Fibroblast of lung (primary cell): ENCODE results near the gene PRKCH.

ENCODE experiments used
- EZH2 ChIP-seq: IDR thresholded peaks from 2 replicates; pipeline ENCODE4 v1.5.1; 2012; ENCODE audit warnings: low read length, control low read depth, mild to moderate bottlenecking; ENCODE audit errors: missing control alignments
- TF ChIP-seq, protein P1 (sequence below), 2 donors: IDR thresholded peaks in 1 of 2; conservative IDR thresholded peaks in 1 of 2; 1 replicate in 1 of 2; 2 replicates in 1 of 2; pipeline ENCODE4 v1.5.1; 2011 to 2012; ENCODE audit warnings: low read length in 2 of 2, control low read depth in 1 of 2, inconsistent platforms in 1 of 2, low read depth in 1 of 2, mild to moderate bottlenecking in 1 of 2

DNA sequence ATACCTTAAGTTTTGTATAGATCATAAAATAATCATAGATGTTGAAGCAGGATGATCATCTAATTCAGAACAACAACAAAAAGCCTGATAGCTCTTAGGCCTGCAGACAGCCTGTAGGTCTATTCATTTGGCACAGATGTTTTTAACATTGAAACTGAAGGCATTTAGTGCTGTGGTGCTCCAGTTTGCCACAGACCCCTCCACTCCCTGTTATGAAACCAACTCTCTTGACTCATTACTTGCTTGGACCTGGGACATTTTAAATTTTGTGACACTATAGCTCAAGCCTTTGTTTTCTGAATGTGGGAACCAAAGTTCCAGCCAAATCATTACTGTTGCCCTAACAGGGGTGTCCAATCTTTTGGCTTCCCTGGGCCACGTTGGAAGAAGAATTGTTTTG lies 9.1 kb downstream of the PRKCH start:
- TF ChIP-seq, protein P1, sequence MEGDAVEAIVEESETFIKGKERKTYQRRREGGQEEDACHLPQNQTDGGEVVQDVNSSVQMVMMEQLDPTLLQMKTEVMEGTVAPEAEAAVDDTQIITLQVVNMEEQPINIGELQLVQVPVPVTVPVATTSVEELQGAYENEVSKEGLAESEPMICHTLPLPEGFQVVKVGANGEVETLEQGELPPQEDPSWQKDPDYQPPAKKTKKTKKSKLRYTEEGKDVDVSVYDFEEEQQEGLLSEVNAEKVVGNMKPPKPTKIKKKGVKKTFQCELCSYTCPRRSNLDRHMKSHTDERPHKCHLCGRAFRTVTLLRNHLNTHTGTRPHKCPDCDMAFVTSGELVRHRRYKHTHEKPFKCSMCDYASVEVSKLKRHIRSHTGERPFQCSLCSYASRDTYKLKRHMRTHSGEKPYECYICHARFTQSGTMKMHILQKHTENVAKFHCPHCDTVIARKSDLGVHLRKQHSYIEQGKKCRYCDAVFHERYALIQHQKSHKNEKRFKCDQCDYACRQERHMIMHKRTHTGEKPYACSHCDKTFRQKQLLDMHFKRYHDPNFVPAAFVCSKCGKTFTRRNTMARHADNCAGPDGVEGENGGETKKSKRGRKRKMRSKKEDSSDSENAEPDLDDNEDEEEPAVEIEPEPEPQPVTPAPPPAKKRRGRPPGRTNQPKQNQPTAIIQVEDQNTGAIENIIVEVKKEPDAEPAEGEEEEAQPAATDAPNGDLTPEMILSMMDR (conservative IDR thresholded peaks at IDR 0.05 in 1 of 2, IDR thresholded peaks at IDR 0.05 in 1 of 2; ENCODE audit: low read depth in 1 of 2, low read length in 2 of 2), result no peak
- TF ChIP-seq EZH2, result no peak
